SIG-M5 treated with dmso at 0.1 percent for 504 hours (cell line): ENCODE results near the gene PACS2.
"Not testable (repeated sequence)": the region's sequence is repeated elsewhere in the genome, so short reads cannot be mapped to it uniquely, and the experiment has no call there.

Source experiments
- DNase-seq: peaks from one replicate; lab custom pipeline; 2025; ENCODE audit not compliant: unreplicated experiment; lab: John Stamatoyannopoulos, UW

Gene PACS2

DNA sequence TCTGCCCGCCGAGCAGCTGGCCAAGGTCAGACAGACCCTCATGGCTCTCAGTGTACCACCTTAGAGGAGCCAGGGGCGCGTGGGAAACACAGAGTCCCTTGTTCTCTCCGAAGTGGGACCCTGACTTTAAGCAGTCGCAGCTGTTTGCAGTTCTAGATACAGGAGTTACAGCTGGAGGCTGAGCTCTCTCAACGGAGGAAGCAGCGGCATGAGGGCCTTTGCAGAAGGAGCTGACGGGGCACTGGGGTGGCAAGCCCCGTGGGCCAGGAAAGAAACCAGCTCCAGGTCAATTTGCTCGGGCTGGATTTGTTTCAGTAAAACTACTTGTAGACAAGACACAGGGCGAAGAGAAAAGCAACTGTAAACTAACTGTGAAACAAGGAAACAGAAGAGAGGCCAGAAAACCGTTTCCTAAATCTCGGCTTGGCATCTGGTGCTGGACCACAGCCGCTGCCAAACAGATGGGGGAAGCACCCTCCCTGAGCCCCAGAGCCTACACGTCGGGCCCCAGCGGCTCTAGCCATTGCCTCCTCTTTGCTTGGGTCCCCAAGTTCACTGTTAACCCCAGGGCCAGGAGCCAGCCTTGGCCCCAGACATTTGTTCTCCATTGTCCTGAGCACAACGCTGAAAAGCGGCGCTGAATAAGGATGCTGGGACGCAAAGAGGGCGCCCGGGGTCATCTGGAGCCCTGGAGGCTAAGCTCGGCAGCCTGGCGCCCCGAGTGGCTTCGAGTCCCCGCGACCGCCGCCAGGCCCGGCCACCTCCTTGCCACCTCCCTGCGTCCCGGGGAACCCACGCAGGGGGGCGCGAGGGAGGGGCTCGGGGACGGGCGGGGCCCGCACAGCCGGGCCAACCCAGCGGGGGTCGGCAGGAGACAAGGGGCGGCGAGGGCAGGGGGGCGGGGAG is 914 bp upstream of the PACS2 start:
- DNase-seq: no peak

DNA sequence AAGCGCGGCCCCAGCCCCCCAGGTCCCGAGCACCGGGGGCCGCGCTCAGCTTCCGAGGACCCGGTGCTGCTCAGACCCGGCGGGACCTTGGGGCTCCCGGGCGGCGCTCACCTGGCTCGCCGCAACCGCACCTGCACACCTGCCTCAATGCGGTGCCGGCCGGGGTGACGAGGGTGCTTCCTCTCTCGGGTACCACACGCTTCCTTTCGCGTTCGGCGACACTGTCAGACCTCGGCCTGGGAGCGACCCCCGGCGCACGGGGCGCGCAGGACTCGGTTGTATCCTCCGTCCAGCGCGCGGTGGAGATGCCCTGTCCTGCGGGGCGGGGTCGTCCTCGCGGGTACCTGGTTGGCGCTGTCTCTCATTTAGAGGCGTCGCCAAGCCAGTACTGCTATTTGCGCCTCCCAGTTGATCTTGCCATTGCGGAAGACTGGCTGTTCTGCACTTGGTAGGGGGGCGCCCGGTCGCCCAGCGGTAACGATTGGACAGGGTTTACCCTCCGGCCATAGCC is 718 bp downstream of the PACS2 start:
- peak; percentile 43 for DNase-seq

DNA sequence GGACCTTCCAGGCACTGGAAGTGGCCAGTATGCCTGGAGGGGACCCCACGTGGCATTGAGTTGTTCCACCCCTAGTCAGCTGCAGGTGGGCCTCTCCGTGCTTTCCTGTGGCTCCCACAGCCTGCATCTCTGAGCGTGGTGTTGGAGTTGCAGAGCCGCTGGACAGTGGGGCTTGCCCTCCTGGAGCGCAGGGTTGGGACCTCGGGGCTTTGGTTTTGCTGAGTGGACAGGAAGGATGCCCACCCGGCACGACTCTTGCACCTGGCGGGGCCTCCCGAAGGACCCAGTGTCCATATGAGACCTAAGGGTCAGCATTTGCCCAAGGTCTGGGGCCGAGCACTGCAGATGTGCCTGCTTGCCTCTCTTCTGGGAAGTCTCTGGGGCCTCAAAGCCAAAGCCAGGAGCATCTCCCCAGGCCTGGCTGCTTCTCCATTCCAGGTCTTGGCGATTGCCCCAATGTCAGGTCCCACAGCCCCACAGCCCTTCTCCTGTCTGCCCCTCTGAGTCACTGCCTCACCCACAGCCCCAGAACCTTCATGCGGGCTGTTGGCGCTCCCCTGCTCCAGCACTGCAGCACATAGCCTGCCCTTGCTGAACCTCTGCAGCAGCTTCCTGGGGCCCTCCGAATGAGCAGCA is 1.5 kb downstream of the PACS2 start:
- DNase-seq: peak; percentile 39

GRCh38 chr14:105316577-105316941 is 2.0 kb downstream of the PACS2 start:
- DNase-seq: no peak

- no peak for DNase-seq
Observed at GRCh38 chr14:105316968-105317510, 2.5 kb downstream of the PACS2 start.

DNA sequence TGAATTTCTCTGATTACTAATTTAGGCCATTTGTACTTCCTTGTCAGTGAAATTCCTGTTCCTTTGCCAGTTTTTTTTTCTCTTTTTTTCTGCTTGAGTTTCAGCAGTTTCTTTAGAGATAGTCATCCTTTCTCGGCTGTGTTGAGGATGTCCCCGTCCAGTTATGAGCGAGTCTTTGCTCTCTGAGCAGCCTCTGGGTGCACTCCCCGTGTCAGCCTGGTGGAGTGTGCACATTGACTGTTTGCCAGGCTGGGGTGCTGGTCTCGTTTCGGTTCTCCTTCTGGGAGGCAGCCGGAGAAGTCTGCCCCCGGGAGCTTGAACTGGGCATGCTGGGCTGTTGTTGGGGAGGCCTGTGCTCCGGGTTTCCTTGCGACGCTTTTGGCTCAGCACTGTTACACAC is 3.0 kb downstream of the PACS2 start:
- DNase-seq: peak; percentile 58

GRCh38 chr14:105322791-105323556 is 8.4 kb downstream of the PACS2 start:
- no peak for DNase-seq

DNA sequence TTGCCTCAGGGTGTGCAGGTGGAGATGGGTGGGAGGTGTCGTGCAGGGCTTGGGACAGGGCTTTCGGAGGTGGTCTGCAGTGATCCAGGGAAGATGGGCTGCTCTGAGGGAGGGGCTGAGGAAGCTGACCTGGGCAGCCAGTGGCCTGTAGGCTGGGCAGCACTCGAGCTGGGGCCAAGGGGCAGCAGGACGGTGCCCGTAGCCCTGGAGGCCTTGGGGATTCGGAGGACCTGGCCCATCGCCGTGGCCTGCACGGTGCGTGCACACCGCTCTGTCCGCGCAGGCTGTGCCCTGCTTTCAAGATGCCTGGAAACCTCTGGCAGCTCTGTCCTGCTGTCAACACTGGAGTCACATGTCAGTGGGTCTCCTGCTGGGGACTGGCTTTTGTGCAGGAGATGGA is 9.1 kb downstream of the PACS2 start:
- no peak for DNase-seq

DNA sequence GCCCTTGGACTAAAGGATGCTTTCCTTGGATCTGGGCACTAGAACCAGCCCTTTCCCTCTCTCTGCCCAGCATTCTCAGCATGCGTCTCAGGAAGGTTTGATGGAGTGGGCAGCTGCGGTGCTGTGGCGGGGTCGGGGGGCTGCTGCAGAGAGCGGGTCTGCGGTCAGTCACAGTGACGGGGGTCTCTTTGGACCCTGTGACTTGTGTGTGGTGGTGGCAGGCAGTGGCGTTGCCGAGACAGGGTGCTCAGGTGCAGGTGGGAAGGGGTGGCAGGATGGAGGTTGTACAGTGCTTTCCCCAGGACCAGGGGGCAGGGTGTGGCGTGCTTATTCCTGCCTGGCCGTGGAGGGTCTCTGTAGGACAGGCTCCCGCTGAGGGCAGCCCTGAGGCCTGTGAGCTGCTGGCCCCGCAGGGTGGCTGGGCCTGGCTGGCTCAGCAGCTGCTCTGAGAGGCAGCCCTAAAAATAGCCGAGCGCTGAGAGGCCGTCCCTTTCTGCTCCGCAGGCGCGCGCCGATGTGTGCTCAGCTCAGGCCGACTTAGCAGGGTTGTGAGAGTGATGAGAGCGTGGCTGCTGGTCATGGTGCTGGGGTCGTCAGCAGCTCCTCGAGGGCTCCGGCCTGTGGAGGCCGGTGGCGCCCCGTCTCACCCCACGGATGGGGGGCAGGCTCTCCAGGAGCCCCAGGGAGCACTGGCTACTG is 9.7 kb downstream of the PACS2 start:
- no peak for DNase-seq

GRCh38 chr14:105324871-105325270 is 10.3 kb downstream of the PACS2 start:
- no peak for DNase-seq

GRCh38 chr14:105325303-105325702 is 10.8 kb downstream of the PACS2 start:
- DNase-seq: no peak

DNA sequence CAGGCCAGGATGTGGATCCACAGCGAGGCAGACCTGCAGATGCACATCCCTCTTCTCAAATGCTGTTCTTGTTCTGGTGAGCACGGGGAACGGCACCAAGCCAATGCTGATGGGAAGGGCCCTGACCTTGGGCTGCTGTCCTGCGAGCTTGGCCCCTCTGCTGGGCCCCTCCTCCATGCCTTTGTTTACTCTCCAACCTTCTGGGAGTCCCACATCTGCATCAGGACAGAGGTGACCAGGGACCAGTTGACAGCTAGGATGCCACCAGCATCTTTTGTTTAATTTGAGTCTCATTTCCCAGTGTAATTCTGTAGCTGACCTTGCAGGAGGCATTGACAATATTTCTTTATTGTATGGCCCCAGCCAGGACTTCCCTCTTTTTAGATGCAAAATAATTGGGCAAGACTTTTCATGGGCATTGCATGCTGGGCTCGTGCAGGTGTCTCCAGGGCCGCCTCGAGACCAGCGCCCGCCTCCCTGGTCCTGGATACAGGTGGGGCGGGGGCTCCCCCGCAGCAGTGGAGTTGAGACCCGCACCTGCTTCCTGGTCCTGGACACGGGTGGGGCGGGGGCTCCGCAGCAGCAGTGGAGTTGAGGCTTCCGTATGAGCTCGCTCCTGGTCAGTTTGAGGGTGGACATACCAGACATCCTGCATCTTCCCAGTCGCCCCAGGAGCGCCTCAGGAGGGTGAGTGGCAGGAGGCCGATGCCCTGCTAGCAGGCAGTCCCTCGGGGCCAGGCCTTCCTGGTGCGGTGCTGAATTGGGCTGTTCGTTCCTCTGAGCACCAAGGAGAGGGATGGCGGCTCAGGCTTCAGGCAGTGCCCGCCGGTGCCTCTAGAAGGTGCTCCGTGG is 11.4 kb downstream of the PACS2 start:
- no peak for DNase-seq

DNA sequence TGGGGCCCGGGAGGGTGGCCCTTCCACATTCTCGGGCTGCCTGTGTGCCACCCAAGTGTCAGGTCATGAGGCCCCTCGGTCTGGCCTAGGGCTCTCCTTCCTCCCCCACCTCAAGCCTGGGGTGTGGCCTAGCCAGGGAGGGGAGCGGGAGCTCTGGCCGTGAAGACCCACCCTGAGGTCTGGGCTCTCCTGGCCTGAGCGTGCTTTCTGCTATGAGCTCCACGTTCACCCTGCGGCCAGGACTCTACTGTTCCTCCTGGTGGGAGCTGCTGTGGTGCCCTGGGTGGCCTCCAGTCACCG is 12.0 kb downstream of the PACS2 start:
- DNase-seq: no peak

- no peak for DNase-seq
Observed at GRCh38 chr14:105326891-105327694, 12.5 kb downstream of the PACS2 start.

- not testable (repeated sequence) for DNase-seq
Observed at GRCh38 chr14:105327695-105328045, 13.1 kb downstream of the PACS2 start.

GRCh38 chr14:105328070-105328677 is 13.6 kb downstream of the PACS2 start:
- no peak for DNase-seq

DNA sequence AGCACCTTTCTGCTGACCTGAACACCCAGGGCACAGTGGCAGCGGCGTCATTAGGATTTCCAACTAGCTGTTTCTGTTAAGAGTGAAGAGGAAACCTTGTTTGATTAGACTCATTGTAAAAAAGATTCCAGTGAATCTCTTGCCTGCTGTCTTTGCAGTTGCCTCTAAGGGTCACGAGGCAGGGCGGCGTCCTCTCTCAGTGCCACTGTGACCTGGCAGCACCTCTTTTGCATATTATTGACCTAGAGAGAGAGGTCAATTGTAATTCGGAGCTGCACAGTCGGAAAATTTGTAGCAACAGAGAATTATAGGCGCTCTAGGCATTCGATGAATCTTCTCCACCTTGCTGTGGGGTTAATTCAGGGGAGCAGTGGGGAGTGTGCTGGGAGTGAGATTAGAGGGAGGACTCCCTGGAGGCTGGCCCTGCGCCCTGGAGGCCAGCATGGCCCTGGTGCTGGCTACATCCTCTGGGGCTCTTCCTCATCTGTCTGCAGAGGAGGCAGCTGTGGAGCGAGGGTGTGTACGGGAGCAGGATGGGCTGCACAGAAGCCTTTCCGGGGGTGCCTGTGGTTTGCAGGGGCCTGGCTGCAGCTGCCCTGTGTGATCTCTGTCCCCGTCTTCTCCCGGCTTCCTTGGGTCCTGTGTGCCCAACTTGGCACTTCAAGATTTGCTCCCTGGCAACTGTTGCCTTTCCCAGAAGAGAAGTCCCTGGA is 14.3 kb downstream of the PACS2 start:
- DNase-seq: no peak
